WTC11 (cell line): ENCODE measurements around the gene NXPH4. TPM values are rescaled to one million over a fixed set of nuclear protein-coding genes. Genes with fewer than 3 reads are reported as not detected.
A peak's percentile ranks its signal among the peaks of the same experiment; 100 is the strongest.

Experiments used
- ATAC-seq: fragments of 200-7000 bp; cut with Tn5 transposase; 2 replicates; pipeline ENCODE4 v1.10.0; 2021; ENCODE audit warnings: mild to moderate bottlenecking, moderate library complexity
- CTCF ChIA-PET: fragments of 300-600 bp; sonication (Branson Sonifier 250); formaldehyde crosslinking; loops from one replicate; lab custom pipeline; 2021; ENCODE audit warnings: antibody characterized with exemption; lab: Charles Lee
- POLR2A ChIA-PET: fragments of 350-600 bp; sonication (Branson Sonifier 250); formaldehyde crosslinking; loops from one replicate; lab custom pipeline; 2021; ENCODE audit warnings: antibody characterized with exemption; lab: Charles Lee
- DNase-seq: peaks from one replicate; pipeline ENCODE4 v3.0.0; 2021; ENCODE audit warnings: low spot score
- H3K27ac Mint-ChIP-seq: 2 replicates; pipeline ENCODE4 v1.8.0; 2021; ENCODE audit warnings: mixed read lengths
- H3K27me3 Mint-ChIP-seq: 2 replicates; pipeline ENCODE4 v1.8.0; 2021; ENCODE audit warnings: low read depth, mild to moderate bottlenecking, moderate library complexity, mixed read lengths
- H3K36me3 Mint-ChIP-seq: 2 replicates; pipeline ENCODE4 v1.8.0; 2021; ENCODE audit warnings: mixed read lengths
- H3K4me1 Mint-ChIP-seq: 2 replicates; pipeline ENCODE4 v1.8.0; 2022; ENCODE audit warnings: mixed read lengths
- H3K4me3 Mint-ChIP-seq: 2 replicates; pipeline ENCODE4 v1.8.0; 2021; ENCODE audit warnings: mild to moderate bottlenecking, moderate library complexity, mixed read lengths
- H3K9me3 Mint-ChIP-seq: 2 replicates; pipeline ENCODE4 v1.8.0; 2021; ENCODE audit warnings: mixed read lengths
- CBFB ChIP-seq: sonication (generic); formaldehyde crosslinking; IDR thresholded peaks from 2 replicates; pipeline ENCODE4 v1.8.1; 2022; ENCODE audit warnings: mild to moderate bottlenecking, low read depth, missing genetic modification reagents
- CTCF ChIP-seq: fragments of 200-600 bp; IDR thresholded peaks from 2 replicates; pipeline ENCODE4 v1.8.0; 2022; ENCODE audit warnings: antibody characterized with exemption
- ESRRA ChIP-seq: sonication (generic); formaldehyde crosslinking; IDR thresholded peaks from 2 replicates; pipeline ENCODE4 v1.8.1; 2022; ENCODE audit warnings: mild to moderate bottlenecking, missing genetic modification reagents, borderline replicate concordance
- FOXP1 ChIP-seq: sonication (generic); formaldehyde crosslinking; IDR thresholded peaks from 2 replicates; pipeline ENCODE4 v1.8.0; 2022; ENCODE audit warnings: missing genetic modification reagents, mild to moderate bottlenecking, moderate library complexity, borderline replicate concordance
- FOXP4 ChIP-seq: sonication (generic); formaldehyde crosslinking; IDR thresholded peaks from 2 replicates; pipeline ENCODE4 v1.8.0; 2022; ENCODE audit warnings: mild to moderate bottlenecking, missing genetic modification reagents
- MLX ChIP-seq: sonication (generic); formaldehyde crosslinking; IDR thresholded peaks from 2 replicates; pipeline ENCODE4 v1.8.1; 2023; ENCODE audit warnings: mild to moderate bottlenecking, missing genetic modification reagents, moderate library complexity
- NR1H2 ChIP-seq: sonication (generic); formaldehyde crosslinking; IDR thresholded peaks from 2 replicates; pipeline ENCODE4 v1.9.0; 2021; ENCODE audit warnings: mild to moderate bottlenecking, moderate library complexity, missing genetic modification reagents
- PRDM15 ChIP-seq: sonication (generic); formaldehyde crosslinking; IDR thresholded peaks from 2 replicates; pipeline ENCODE4 v1.8.0; 2022; ENCODE audit warnings: missing genetic modification reagents
- SMAD3 ChIP-seq: sonication (generic); formaldehyde crosslinking; IDR thresholded peaks from 2 replicates; pipeline ENCODE4 v1.8.0; 2022; ENCODE audit warnings: missing genetic modification reagents, mild to moderate bottlenecking, borderline replicate concordance
- ZNF396 ChIP-seq: fragments of 250-450 bp; sonication (Bioruptor Pico); IDR thresholded peaks from 2 replicates; pipeline ENCODE4 v1.8.0; 2021; ENCODE audit warnings: mild to moderate bottlenecking, moderate library complexity, borderline replicate concordance
- ZNF416 ChIP-seq: fragments of 250-450 bp; sonication (Bioruptor Pico); IDR thresholded peaks from 2 replicates; pipeline ENCODE4 v1.9.0; 2021; ENCODE audit warnings: mild to moderate bottlenecking, inconsistent platforms
- total RNA-seq: library from RNA; stranded (reverse); gene quantifications from 3 replicates; pipeline ENCODE4 v1.2.3, GENCODE V29; 2021
- TF ChIP-seq, protein P1 (sequence below): sonication (generic); formaldehyde crosslinking; conservative IDR thresholded peaks from 2 replicates; pipeline ENCODE4 v1.8.1; 2022; ENCODE audit warnings: mild to moderate bottlenecking, missing genetic modification reagents
- TF ChIP-seq, protein P2 (sequence below): sonication (generic); formaldehyde crosslinking; IDR thresholded peaks from 2 replicates; pipeline ENCODE4 v1.8.1; 2023; ENCODE audit warnings: mild to moderate bottlenecking, missing genetic modification reagents, moderate library complexity
- TF ChIP-seq, protein P3 (sequence below): sonication (generic); formaldehyde crosslinking; IDR thresholded peaks from 2 replicates; pipeline ENCODE4 v1.8.1; 2022; ENCODE audit warnings: mild to moderate bottlenecking, moderate library complexity, missing genetic modification reagents
- TF ChIP-seq, protein P4 (sequence below): sonication (generic); formaldehyde crosslinking; IDR thresholded peaks from 2 replicates; pipeline ENCODE4 v1.8.0; 2023; ENCODE audit warnings: missing genetic modification reagents, mild to moderate bottlenecking, borderline replicate concordance

The NXPH4 gene
- total RNA-seq, 1 experiment from 2014 or later = 4.9 TPM

- TF ChIP-seq PRDM15 (CRISPR knock-in tag) (peak; percentile 37; the same call in 1 of the 2 replicates), FOXP1 (0 out of 2 replicates have a peak, but pooled peaks have one; percentile 28), ZNF416 (CRISPR knock-in tag) (no peak), MLX (CRISPR knock-in tag) (no peak), CTCF (peak; percentile 100), ESRRA (no peak), FOXP4 (CRISPR knock-in tag) (peak; percentile 22; the same call in 1 of the 2 replicates), SMAD3 (CRISPR knock-in tag) (no peak), CBFB (CRISPR knock-in tag) (no peak; the same call in 1 of the 2 replicates)
- TF ChIP-seq, protein P1, sequence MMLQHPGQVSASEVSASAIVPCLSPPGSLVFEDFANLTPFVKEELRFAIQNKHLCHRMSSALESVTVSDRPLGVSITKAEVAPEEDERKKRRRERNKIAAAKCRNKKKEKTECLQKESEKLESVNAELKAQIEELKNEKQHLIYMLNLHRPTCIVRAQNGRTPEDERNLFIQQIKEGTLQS (CRISPR knock-in tag) = no peak
- TF ChIP-seq, protein P2, sequence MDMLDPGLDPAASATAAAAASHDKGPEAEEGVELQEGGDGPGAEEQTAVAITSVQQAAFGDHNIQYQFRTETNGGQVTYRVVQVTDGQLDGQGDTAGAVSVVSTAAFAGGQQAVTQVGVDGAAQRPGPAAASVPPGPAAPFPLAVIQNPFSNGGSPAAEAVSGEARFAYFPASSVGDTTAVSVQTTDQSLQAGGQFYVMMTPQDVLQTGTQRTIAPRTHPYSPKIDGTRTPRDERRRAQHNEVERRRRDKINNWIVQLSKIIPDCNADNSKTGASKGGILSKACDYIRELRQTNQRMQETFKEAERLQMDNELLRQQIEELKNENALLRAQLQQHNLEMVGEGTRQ (CRISPR knock-in tag) = no peak
- TF ChIP-seq, protein P3, sequence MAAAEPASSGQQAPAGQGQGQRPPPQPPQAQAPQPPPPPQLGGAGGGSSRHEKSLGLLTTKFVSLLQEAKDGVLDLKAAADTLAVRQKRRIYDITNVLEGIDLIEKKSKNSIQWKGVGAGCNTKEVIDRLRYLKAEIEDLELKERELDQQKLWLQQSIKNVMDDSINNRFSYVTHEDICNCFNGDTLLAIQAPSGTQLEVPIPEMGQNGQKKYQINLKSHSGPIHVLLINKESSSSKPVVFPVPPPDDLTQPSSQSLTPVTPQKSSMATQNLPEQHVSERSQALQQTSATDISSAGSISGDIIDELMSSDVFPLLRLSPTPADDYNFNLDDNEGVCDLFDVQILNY (CRISPR knock-in tag) = peak; percentile 80
Measured at GRCh38 chr12:57238854-57239554, 22.4 kb downstream of the NXPH4 start (continued).

DNA sequence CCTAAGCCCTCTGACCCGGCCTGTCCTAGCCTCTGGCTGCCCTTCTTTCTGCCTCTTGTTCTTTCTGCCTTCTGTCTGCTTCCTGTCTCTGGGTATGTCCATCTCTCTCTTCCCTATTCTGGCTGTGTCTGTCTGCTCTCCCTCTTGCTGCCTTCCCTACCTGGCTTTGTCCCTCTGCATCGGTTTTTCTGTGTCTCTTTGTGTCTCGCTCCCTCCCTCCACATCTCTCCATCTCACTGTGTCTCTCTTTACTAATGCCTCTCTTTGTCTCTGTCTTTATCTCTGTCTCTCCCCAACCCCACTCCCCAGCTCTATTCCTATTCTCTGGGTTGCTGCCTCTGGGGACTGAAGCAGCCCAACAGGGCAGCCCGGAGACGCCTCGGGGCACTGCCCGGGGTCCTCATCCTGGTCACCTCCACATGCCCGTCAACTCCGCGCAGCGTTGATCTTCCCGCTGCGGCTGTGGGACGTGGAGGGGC, 23.0 kb downstream of the NXPH4 start:
- no peak for DNase-seq
- peaks cover 66% of the 10 kb centered on the region for H3K4me1 Mint-ChIP-seq
- CTCF ChIA-PET = interaction anchor here (0.6 to 18.5 kb wide), 17 partner anchors 8 to 241 kb away, joined by 3 to 660 read pairs (median 5); partner anchors contain the start of genes INHBE, NXPH4, SHMT2 and STAC3

More for the DNA sequence above, 23.0 kb downstream of the NXPH4 start:
- Mint-ChIP-seq H3K27ac (no peak overlapping the region), H3K9me3 (no peaks in the 10 kb centered on the region), H3K36me3 (peaks cover 1% of the 10 kb centered on the region; the same call in 1 of the 2 replicates)
- POLR2A ChIA-PET = interaction anchor here (2.3 to 9.7 kb wide), 4 partner anchors 10 to 26 kb away, joined by 15 to 97 read pairs (median 30); partner anchors contain the start of gene SHMT2
- ATAC-seq = no peak
- TF ChIP-seq NR1H2 (no peak), ZNF396 (CRISPR knock-in tag) (no peak)
- TF ChIP-seq, protein P4, sequence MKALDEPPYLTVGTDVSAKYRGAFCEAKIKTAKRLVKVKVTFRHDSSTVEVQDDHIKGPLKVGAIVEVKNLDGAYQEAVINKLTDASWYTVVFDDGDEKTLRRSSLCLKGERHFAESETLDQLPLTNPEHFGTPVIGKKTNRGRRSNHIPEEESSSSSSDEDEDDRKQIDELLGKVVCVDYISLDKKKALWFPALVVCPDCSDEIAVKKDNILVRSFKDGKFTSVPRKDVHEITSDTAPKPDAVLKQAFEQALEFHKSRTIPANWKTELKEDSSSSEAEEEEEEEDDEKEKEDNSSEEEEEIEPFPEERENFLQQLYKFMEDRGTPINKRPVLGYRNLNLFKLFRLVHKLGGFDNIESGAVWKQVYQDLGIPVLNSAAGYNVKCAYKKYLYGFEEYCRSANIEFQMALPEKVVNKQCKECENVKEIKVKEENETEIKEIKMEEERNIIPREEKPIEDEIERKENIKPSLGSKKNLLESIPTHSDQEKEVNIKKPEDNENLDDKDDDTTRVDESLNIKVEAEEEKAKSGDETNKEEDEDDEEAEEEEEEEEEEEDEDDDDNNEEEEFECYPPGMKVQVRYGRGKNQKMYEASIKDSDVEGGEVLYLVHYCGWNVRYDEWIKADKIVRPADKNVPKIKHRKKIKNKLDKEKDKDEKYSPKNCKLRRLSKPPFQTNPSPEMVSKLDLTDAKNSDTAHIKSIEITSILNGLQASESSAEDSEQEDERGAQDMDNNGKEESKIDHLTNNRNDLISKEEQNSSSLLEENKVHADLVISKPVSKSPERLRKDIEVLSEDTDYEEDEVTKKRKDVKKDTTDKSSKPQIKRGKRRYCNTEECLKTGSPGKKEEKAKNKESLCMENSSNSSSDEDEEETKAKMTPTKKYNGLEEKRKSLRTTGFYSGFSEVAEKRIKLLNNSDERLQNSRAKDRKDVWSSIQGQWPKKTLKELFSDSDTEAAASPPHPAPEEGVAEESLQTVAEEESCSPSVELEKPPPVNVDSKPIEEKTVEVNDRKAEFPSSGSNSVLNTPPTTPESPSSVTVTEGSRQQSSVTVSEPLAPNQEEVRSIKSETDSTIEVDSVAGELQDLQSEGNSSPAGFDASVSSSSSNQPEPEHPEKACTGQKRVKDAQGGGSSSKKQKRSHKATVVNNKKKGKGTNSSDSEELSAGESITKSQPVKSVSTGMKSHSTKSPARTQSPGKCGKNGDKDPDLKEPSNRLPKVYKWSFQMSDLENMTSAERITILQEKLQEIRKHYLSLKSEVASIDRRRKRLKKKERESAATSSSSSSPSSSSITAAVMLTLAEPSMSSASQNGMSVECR (CRISPR knock-in tag) = no peak
- TF ChIP-seq, all 79 proteins: peak for 0
- peaks cover 89% of the 10 kb centered on the region for H3K27me3 Mint-ChIP-seq
- H3K4me3 Mint-ChIP-seq = peak overlapping the region; percentile 84
